Ishikawa (cell line): ENCODE measurements around the gene MPDZ.

Experiments
- CREB1 ChIP-seq: IDR thresholded peaks from 2 replicates; pipeline ENCODE4 v1.6.1; 2012; ENCODE audit warnings: low read depth
- EP300 ChIP-seq: IDR thresholded peaks from 2 replicates; pipeline ENCODE4 v1.6.1; 2012; ENCODE audit warnings: borderline replicate concordance
- FOXM1 ChIP-seq: IDR thresholded peaks from 2 replicates; pipeline ENCODE4 v1.6.1; 2012; ENCODE audit warnings: low read depth, borderline replicate concordance
- RAD21 ChIP-seq: IDR thresholded peaks from 2 replicates; pipeline ENCODE4 v1.6.1; 2012; ENCODE audit warnings: low read depth
- TAF1 ChIP-seq: IDR thresholded peaks from 2 replicates; pipeline ENCODE4 v1.6.1; 2012; ENCODE audit warnings: low read depth, mild to moderate bottlenecking
- TCF12 ChIP-seq: IDR thresholded peaks from 2 replicates; pipeline ENCODE4 v1.6.1; 2012; ENCODE audit warnings: low read depth
- TEAD4 ChIP-seq: IDR thresholded peaks from 2 replicates; pipeline ENCODE4 v1.6.1; 2012
- YY1 ChIP-seq: IDR thresholded peaks from 2 replicates; pipeline ENCODE4 v1.6.1; 2012; ENCODE audit warnings: low read depth
- TF ChIP-seq, protein P1 (sequence below): IDR thresholded peaks from 2 replicates; pipeline ENCODE4 v1.6.1; 2012
- TF ChIP-seq, protein P2 (sequence below): IDR thresholded peaks from 2 replicates; pipeline ENCODE4 v1.6.1; 2012

DNA sequence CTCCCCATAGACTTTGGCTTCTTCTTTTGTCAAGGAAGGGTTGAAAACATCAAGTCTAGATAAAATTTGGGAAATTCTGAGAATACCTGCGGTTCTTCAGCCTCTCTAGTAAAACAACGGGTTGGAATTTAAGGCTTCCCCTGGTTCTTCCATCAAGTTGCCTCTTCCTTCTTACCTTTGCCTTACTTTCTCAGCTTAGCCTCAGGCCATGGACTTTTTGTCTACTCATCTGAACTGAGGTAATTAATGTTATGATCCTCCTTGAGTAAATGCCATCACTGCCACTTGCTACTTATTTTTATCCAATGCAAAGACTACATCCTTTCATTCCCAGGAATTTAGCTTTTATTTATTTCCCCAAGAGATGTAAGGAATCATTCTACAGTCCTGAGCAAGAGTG, 184.4 kb downstream of the MPDZ start:
- TF ChIP-seq EP300 (no peak), RAD21 (no peak), FOXM1 (no peak), YY1 (no peak), CREB1 (no peak), TEAD4 (no peak), TAF1 (no peak), TCF12 (no peak)
- TF ChIP-seq, protein P1, sequence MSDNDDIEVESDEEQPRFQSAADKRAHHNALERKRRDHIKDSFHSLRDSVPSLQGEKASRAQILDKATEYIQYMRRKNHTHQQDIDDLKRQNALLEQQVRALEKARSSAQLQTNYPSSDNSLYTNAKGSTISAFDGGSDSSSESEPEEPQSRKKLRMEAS = no peak
- TF ChIP-seq, protein P2, sequence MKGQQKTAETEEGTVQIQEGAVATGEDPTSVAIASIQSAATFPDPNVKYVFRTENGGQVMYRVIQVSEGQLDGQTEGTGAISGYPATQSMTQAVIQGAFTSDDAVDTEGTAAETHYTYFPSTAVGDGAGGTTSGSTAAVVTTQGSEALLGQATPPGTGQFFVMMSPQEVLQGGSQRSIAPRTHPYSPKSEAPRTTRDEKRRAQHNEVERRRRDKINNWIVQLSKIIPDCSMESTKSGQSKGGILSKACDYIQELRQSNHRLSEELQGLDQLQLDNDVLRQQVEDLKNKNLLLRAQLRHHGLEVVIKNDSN = no peak
